GM12878 (cell line): Measurements from ENCODE around the gene PRKAR1A. TPM values are rescaled to one million over a fixed set of nuclear protein-coding genes. Genes with fewer than 3 reads are reported as not detected.

Experiments
- BMI1 ChIP-seq: fragments of 450-650 bp; IDR thresholded peaks from 2 replicates; pipeline ENCODE4 v1.6.1; 2016; ENCODE audit warnings: mild to moderate bottlenecking, moderate library complexity, borderline replicate concordance
- CEBPB ChIP-seq, 2 experiments: fragments of 150-350 bp in 1 of 2; IDR thresholded peaks; 2 replicates each; pipeline ENCODE4 v1.6.1; 2012 to 2014; ENCODE audit warnings: low read depth in 2 of 2, low read length in 2 of 2, borderline replicate concordance in 1 of 2, inconsistent platforms in 1 of 2
- EZH2 ChIP-seq: IDR thresholded peaks from 2 replicates; pipeline ENCODE4 v1.6.1; 2012; ENCODE audit warnings: low read depth, mild to moderate bottlenecking, control low read depth, inconsistent platforms, low read length, borderline replicate concordance; ENCODE audit not compliant: control insufficient read depth
- KDM1A ChIP-seq: fragments of 200-600 bp; sonication (generic); IDR thresholded peaks from 2 replicates; pipeline ENCODE4 v1.6.1; 2016; ENCODE audit warnings: borderline replicate concordance
- MXI1 ChIP-seq: fragments of 150-350 bp; IDR thresholded peaks from 2 replicates; pipeline ENCODE4 v1.6.1; 2011; ENCODE audit warnings: low read depth, mild to moderate bottlenecking, inconsistent platforms, low read length, improper control_type of control experiment
- PAX5 ChIP-seq: IDR thresholded peaks from 2 replicates; pipeline ENCODE4 v1.6.1; 2011; ENCODE audit warnings: low read depth, low read length, borderline replicate concordance
- SREBF1 ChIP-seq: IDR thresholded peaks from 2 replicates; pipeline ENCODE4 v1.6.1; 2012; ENCODE audit warnings: mild to moderate bottlenecking, low read length
- polyA plus RNA-seq, 11 experiments: library from polyadenylated mRNA; depleted of rRNA in 4 of 11; unstranded in 6 of 11; stranded (reverse) in 5 of 11; fragments of >200 nt; fragmentation: Nextera tagmentation in 4 of 11; fragmentation: Illumina TruSeq in 1 of 11; extraction: Ambion mirVana in 4 of 11; extraction: Trizol in 1 of 11; gene quantifications; 1 replicate in 1 of 11; 2 replicates in 10 of 11; pipeline versions ENCODE4 v1.2.1 to v1.2.3, GENCODE V29; 2011 to 2016; ENCODE audit warnings: inconsistent platforms in 2 of 11, missing spikeins in 2 of 11, low read depth in 1 of 11
- total RNA-seq, 4 experiments: library from RNA; depleted of rRNA in 3 of 4; stranded (reverse); fragments of >200 nt in 3 of 4; fragmentation: Illumina TruSeq in 1 of 4; extraction: Trizol in 1 of 4; gene quantifications; 2 replicates each; pipeline versions ENCODE4 v1.2.1 to v1.2.3, GENCODE V29; 2013 to 2021
- TF ChIP-seq, protein P1 (sequence below): IDR thresholded peaks from 2 replicates; pipeline ENCODE4 v1.6.1; 2012; ENCODE audit warnings: improper control_type of control experiment, low read depth, low read length; ENCODE audit not compliant: insufficient replicate concordance
- TF ChIP-seq, protein P2 (sequence below): fragments of 450-650 bp; IDR thresholded peaks from 2 replicates; pipeline ENCODE4 v1.6.1; 2018; ENCODE audit warnings: mild to moderate bottlenecking, low read depth, moderate library complexity; ENCODE audit not compliant: partially characterized antibody
- TF ChIP-seq, protein P3 (sequence below): IDR thresholded peaks from 2 replicates; pipeline ENCODE4 v1.6.1; 2011; ENCODE audit warnings: borderline replicate concordance, low read depth, mild to moderate bottlenecking, moderate library complexity, low read length; ENCODE audit not compliant: insufficient read depth, poor library complexity, severe bottlenecking

PRKAR1A gene
- total and polyA plus RNA-seq, 10 of the 15 experiments (the other 5 are each of a cell fraction or from before 2014, with no cell fraction given), result 29.1 to 200 (median 125) TPM

DNA sequence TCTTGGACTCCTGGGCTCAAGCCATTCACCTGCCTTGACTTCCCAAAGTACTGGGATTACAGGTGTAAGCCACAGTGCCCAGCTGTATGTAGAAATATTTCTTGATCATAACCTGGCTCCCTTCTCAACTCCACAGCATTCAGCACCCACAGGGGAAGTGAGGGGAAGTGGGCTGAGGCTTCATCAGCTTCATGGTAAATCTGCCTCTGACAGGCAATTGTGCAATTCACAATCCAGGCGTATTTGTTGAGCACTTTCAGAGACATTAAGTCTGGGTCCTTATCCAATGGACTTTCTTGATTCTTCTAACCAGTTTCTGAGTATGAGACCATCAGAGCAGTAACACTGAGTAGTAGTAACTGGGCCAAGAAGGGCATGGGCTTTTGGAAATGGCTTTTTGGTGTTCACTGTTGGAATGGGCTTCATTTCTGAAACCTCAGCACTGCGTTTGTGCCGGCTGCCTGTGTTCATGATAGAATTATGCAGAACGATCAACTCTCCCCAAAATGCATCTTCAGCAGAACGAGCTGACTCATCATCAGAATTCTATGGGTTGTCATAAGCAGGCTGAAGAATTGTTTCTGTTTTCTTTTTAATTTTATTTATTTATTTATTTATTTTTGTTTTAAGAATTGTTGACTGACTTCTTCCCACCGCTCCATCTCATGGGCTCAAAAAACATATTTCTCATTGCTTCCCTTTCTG is 60.1 kb downstream of the PRKAR1A start (continued):
- TF ChIP-seq, protein P1, sequence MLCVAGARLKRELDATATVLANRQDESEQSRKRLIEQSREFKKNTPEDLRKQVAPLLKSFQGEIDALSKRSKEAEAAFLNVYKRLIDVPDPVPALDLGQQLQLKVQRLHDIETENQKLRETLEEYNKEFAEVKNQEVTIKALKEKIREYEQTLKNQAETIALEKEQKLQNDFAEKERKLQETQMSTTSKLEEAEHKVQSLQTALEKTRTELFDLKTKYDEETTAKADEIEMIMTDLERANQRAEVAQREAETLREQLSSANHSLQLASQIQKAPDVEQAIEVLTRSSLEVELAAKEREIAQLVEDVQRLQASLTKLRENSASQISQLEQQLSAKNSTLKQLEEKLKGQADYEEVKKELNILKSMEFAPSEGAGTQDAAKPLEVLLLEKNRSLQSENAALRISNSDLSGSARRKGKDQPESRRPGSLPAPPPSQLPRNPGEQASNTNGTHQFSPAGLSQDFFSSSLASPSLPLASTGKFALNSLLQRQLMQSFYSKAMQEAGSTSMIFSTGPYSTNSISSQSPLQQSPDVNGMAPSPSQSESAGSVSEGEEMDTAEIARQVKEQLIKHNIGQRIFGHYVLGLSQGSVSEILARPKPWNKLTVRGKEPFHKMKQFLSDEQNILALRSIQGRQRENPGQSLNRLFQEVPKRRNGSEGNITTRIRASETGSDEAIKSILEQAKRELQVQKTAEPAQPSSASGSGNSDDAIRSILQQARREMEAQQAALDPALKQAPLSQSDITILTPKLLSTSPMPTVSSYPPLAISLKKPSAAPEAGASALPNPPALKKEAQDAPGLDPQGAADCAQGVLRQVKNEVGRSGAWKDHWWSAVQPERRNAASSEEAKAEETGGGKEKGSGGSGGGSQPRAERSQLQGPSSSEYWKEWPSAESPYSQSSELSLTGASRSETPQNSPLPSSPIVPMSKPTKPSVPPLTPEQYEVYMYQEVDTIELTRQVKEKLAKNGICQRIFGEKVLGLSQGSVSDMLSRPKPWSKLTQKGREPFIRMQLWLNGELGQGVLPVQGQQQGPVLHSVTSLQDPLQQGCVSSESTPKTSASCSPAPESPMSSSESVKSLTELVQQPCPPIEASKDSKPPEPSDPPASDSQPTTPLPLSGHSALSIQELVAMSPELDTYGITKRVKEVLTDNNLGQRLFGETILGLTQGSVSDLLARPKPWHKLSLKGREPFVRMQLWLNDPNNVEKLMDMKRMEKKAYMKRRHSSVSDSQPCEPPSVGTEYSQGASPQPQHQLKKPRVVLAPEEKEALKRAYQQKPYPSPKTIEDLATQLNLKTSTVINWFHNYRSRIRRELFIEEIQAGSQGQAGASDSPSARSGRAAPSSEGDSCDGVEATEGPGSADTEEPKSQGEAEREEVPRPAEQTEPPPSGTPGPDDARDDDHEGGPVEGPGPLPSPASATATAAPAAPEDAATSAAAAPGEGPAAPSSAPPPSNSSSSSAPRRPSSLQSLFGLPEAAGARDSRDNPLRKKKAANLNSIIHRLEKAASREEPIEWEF, result no peak
- no peak for TF ChIP-seq PAX5
- TF ChIP-seq, protein P2, sequence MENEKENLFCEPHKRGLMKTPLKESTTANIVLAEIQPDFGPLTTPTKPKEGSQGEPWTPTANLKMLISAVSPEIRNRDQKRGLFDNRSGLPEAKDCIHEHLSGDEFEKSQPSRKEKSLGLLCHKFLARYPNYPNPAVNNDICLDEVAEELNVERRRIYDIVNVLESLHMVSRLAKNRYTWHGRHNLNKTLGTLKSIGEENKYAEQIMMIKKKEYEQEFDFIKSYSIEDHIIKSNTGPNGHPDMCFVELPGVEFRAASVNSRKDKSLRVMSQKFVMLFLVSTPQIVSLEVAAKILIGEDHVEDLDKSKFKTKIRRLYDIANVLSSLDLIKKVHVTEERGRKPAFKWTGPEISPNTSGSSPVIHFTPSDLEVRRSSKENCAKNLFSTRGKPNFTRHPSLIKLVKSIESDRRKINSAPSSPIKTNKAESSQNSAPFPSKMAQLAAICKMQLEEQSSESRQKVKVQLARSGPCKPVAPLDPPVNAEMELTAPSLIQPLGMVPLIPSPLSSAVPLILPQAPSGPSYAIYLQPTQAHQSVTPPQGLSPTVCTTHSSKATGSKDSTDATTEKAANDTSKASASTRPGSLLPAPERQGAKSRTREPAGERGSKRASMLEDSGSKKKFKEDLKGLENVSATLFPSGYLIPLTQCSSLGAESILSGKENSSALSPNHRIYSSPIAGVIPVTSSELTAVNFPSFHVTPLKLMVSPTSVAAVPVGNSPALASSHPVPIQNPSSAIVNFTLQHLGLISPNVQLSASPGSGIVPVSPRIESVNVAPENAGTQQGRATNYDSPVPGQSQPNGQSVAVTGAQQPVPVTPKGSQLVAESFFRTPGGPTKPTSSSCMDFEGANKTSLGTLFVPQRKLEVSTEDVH, result no peak
- TF ChIP-seq, protein P3, sequence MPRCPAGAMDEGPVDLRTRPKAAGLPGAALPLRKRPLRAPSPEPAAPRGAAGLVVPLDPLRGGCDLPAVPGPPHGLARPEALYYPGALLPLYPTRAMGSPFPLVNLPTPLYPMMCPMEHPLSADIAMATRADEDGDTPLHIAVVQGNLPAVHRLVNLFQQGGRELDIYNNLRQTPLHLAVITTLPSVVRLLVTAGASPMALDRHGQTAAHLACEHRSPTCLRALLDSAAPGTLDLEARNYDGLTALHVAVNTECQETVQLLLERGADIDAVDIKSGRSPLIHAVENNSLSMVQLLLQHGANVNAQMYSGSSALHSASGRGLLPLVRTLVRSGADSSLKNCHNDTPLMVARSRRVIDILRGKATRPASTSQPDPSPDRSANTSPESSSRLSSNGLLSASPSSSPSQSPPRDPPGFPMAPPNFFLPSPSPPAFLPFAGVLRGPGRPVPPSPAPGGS, result no peak
- TF ChIP-seq MXI1, result no peak
- no peak for TF ChIP-seq SREBF1
- no peak for TF ChIP-seq BMI1
- TF ChIP-seq CEBPB (IDR thresholded peaks at IDR 0.05; ENCODE audit: borderline replicate concordance in 1 of 2, low read depth in 2 of 2, low read length in 2 of 2), result no peak
- TF ChIP-seq EZH2, result no peak
- no peak for TF ChIP-seq KDM1A
- TF ChIP-seq, all 136 proteins: peak for 0
